Gastrocnemius medialis (tissue), 4 donors: ENCODE measurements around the gene ZBTB20. TPM values are rescaled to one million over a fixed set of nuclear protein-coding genes. Genes with fewer than 3 reads are reported as not detected.

Source experiments
- ATAC-seq, 2 donors: fragments of 150-250 bp; one replicate each; pipeline ENCODE4 v1.9.1; 2016
- DNase-seq, 2 donors: peaks; one replicate each; pipeline ENCODE4 v3.0.0-alpha.2; 2019
- H3K27ac ChIP-seq, 4 donors: fragments of 200-600 bp; sonication (generic); 1 replicate in 1 of 4; 2 replicates in 3 of 4; pipeline ENCODE4 v1.5.1; 2016 to 2018; ENCODE audit warnings: mild to moderate bottlenecking in 2 of 4, moderate library complexity in 1 of 4
- H3K27me3 ChIP-seq, 3 donors: fragments of 200-600 bp; sonication (generic) in 2 of 3; 1 replicate in 1 of 3; 2 replicates in 2 of 3; pipeline versions ENCODE4 v1.5.1 to v1.6.0; 2016 to 2019; ENCODE audit warnings: mild to moderate bottlenecking in 1 of 3, moderate library complexity in 1 of 3
- H3K36me3 ChIP-seq, 2 donors: fragments of 200-600 bp; sonication (generic) in 1 of 2; one replicate each; pipeline ENCODE4 v1.5.1; 2017 to 2018
- H3K4me1 ChIP-seq, 2 donors: fragments of 200-600 bp; sonication (generic) in 1 of 2; one replicate each; pipeline ENCODE4 v1.5.1; 2016 to 2017; ENCODE audit warnings: mild to moderate bottlenecking in 2 of 2
- H3K4me3 ChIP-seq, 4 donors: fragments of 200-600 bp; sonication (generic) in 3 of 4; 1 replicate in 1 of 4; 2 replicates in 3 of 4; pipeline ENCODE4 v1.5.1; 2016 to 2019; ENCODE audit warnings: mild to moderate bottlenecking in 2 of 4
- H3K9me3 ChIP-seq, 3 donors: fragments of 200-600 bp; sonication (generic) in 2 of 3; 1 replicate in 1 of 3; 2 replicates in 2 of 3; pipeline ENCODE4 v1.5.1; 2016 to 2019
- POLR2A ChIP-seq, 2 donors: fragments of 450-650 bp; IDR thresholded peaks; one replicate each; pipeline ENCODE4 v1.6.1; 2017; ENCODE audit warnings: antibody characterized with exemption in 2 of 2, mild to moderate bottlenecking in 2 of 2, moderate library complexity in 2 of 2
- in situ Hi-C, 4 donors: fragments of 200-750 bp; cut with MboI; loops; one replicate each; pipeline versions ENCODE4 v1.15.0 to v1.8.0; 2017; ENCODE audit warnings: low sequenced_read_pairs in 4 of 4
- intact Hi-C: fragments of 100-400 bp; cut with DNase I; formaldehyde crosslinking; loops from one replicate; pipeline ENCODE4 v1.15.1; 2023; ENCODE audit warnings: low total_unique reads
- total RNA-seq, 4 donors: library from RNA; depleted of rRNA; stranded (reverse); fragments of >200 nt; gene quantifications; one replicate each; pipeline versions ENCODE4 v1.1.0 to v1.2.3, GENCODE V29; 2016
- TF ChIP-seq, protein P1 (sequence below), 5 experiments: fragments of 450-650 bp in 3 of 5; fragments of 200-600 bp in 2 of 5; sonication (generic) in 2 of 5; IDR thresholded peaks in 4 of 5; conservative IDR thresholded peaks in 1 of 5; 1 replicate in 4 of 5; 2 replicates in 1 of 5; pipeline ENCODE4 v1.5.1; 2016 to 2019; ENCODE audit warnings: antibody characterized with exemption in 5 of 5, mild to moderate bottlenecking in 3 of 5, moderate library complexity in 3 of 5

ZBTB20 gene
- total RNA-seq, 4 donors from 2014 or later, result 47.6 to 86.5 (median 69.0) TPM

DNA sequence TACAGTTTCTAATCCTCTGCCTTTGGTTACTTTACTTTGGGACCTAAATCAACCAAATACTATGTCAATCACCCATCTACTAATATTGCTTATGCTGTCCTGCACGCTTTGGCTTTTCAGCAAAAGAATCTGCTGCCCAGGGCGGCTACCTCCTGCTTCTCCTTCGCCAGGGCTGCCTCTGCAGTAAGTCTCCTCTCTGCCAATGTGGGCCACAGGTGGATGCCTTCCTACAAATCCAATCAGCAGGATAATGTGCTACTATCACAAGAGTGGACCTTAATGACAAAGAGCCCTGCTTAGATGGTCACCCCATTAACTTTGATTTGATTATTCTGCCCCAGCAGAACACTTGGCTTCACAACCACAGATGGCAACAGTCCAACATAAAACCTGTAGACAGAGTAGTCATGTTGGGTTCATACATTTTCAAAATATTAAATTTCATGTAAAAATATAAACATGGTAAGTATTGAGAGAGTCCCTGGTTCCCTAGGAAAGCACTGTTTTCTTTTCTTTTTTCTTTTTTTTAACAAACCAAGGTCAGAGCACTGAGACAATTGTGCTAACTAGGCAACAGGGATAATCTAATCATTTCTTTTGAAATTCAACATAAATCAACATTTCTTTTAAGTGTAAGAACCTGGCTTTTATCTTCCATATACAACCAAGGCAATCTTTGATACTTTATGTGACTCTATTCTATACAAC is 298.3 kb downstream of the ZBTB20 start:
- ATAC-seq (no peak), DNase-seq (no peak)
- Histone ChIP-seq H3K27ac (peak overlapping the region; percentile 6 to 65 (median 18)), H3K27me3 (no peaks in the 10 kb centered on the region), H3K4me1 (peaks cover 33 to 34% of the 10 kb centered on the region in 2 donors), H3K36me3 (no peaks in the 10 kb centered on the region), H3K4me3 (no peak overlapping the region), H3K9me3 (no peaks in the 10 kb centered on the region)
- TF ChIP-seq, protein P1, sequence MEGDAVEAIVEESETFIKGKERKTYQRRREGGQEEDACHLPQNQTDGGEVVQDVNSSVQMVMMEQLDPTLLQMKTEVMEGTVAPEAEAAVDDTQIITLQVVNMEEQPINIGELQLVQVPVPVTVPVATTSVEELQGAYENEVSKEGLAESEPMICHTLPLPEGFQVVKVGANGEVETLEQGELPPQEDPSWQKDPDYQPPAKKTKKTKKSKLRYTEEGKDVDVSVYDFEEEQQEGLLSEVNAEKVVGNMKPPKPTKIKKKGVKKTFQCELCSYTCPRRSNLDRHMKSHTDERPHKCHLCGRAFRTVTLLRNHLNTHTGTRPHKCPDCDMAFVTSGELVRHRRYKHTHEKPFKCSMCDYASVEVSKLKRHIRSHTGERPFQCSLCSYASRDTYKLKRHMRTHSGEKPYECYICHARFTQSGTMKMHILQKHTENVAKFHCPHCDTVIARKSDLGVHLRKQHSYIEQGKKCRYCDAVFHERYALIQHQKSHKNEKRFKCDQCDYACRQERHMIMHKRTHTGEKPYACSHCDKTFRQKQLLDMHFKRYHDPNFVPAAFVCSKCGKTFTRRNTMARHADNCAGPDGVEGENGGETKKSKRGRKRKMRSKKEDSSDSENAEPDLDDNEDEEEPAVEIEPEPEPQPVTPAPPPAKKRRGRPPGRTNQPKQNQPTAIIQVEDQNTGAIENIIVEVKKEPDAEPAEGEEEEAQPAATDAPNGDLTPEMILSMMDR (IDR thresholded peaks at IDR 0.05 in 4 of 5, conservative IDR thresholded peaks at IDR 0.05 in 1 of 5), result no peak
- TF ChIP-seq POLR2A (IDR thresholded peaks at IDR 0.05), result no peak
- in situ Hi-C loops, result loop anchor here in 3 of 4 donors (25.0 kb wide), 3 partner anchors 239 to 839 kb away; no protein-coding TSS in a partner anchor
- intact Hi-C loops, result loop anchor here (5.0 kb wide), 1 partner anchor 54 kb away; no protein-coding TSS in a partner anchor

DNA sequence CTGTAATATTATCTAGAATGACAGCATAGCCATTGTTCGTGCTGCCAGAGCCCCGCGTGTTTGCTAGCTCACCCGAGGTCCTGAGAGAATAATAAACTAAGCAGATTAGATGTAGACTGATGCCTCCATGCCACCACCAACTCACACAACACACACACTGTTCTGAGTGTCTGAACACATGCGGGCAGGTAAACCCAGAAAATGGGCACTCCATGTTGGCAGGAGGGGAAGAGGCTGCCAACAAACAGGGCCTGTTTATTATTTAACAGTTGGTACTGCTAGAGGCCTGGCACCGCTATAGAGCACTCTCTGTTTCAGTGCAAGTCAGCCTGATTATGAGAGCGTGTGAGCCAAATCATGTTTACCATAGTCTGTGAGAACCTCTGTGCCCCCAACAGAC is 299.0 kb downstream of the ZBTB20 start:
- in situ Hi-C loops (loop anchor here in 3 of 4 donors (25.0 kb wide), 3 partner anchors 239 to 839 kb away; no protein-coding TSS in a partner anchor), intact Hi-C loops (loop anchor here (5.0 kb wide), 1 partner anchor 54 kb away; no protein-coding TSS in a partner anchor)
- H3K27ac ChIP-seq, result peak overlapping the region in 3 of 4 donors; percentile 7 to 65 (median 29)
- DNase-seq, result no peak
- H3K27me3 ChIP-seq, result no peaks in the 10 kb centered on the region
- peak; percentile 34 to 61 for ATAC-seq
- no peak for TF ChIP-seq POLR2A (IDR thresholded peaks at IDR 0.05)
- TF ChIP-seq, protein P1 (IDR thresholded peaks at IDR 0.05 in 4 of 5, conservative IDR thresholded peaks at IDR 0.05 in 1 of 5), result no peak
- H3K4me3 ChIP-seq, result no peak overlapping the region
- H3K4me1 ChIP-seq, result peaks cover 33 to 34% of the 10 kb centered on the region in 2 donors
- H3K36me3 ChIP-seq, result no peaks in the 10 kb centered on the region
- no peaks in the 10 kb centered on the region for H3K9me3 ChIP-seq

DNA sequence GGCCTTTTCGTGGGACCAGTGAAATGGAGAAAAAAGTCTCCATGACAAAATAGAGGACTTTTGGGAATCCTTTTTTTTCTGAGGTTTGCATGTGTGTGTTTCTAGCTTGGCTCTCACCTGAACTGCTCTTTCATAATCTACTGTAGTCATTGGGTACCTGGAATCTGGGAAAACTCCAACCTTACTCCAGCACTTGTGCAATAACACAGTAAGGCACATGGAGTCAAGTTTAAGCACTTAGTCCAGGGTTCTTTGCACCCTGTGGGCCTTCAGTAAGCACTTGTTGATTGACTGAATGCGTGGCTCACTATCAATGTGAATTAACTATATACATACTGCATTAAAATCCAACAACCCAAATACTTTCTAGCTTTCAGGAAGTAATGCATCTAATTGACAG is 299.5 kb downstream of the ZBTB20 start:
- H3K27ac ChIP-seq, result peak overlapping the region in 3 of 4 donors; percentile 7 to 65 (median 30)
- peaks cover 33 to 34% of the 10 kb centered on the region in 2 donors for H3K4me1 ChIP-seq
- no peak overlapping the region for H3K4me3 ChIP-seq
- peak in 1 of 2 donors; percentile 16 for DNase-seq
- TF ChIP-seq, protein P1 (IDR thresholded peaks at IDR 0.05 in 4 of 5, conservative IDR thresholded peaks at IDR 0.05 in 1 of 5), result no peak
- TF ChIP-seq POLR2A (IDR thresholded peaks at IDR 0.05), result no peak
- H3K27me3 ChIP-seq, result no peaks in the 10 kb centered on the region
- no peaks in the 10 kb centered on the region for H3K36me3 ChIP-seq
- in situ Hi-C loops, result loop anchor here in 3 of 4 donors (25.0 kb wide), 3 partner anchors 240 to 840 kb away; no protein-coding TSS in a partner anchor
- intact Hi-C loops, result loop anchor here (5.0 kb wide), 1 partner anchor 55 kb away; no protein-coding TSS in a partner anchor
- peak; percentile 75 to 83 for ATAC-seq
- no peaks in the 10 kb centered on the region for H3K9me3 ChIP-seq

DNA sequence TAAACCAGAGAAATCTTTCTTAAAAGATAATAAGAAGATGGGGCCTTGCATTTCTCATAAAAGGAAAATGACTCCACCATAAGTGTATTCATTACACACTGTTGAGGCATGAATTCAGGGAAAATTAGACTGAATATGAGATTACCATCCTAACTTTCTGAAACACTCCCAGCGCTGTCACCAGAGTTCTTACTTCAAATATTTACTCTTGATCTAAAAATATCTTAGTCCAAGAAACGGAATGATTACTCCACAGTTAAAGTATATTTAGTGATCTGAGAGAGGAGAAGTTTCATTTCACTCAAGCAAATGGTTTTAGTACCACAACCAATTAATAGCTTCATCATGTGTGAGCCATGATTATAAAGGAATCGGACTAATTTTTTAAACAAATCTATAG is 300.3 kb downstream of the ZBTB20 start:
- ATAC-seq (no peak), DNase-seq (no peak)
- Histone ChIP-seq H3K27me3 (no peaks in the 10 kb centered on the region), H3K27ac (peak overlapping the region; percentile 7 to 65 (median 30)), H3K4me3 (no peak overlapping the region), H3K4me1 (peaks cover 33 to 34% of the 10 kb centered on the region in 2 donors), H3K36me3 (no peaks in the 10 kb centered on the region), H3K9me3 (no peaks in the 10 kb centered on the region)
- intact Hi-C loops, result loop anchor here (5.0 kb wide), 1 partner anchor 56 kb away; no protein-coding TSS in a partner anchor
- in situ Hi-C loops, result loop anchor here in 3 of 4 donors (25.0 kb wide), 3 partner anchors 241 to 841 kb away; no protein-coding TSS in a partner anchor
- TF ChIP-seq, protein P1 (IDR thresholded peaks at IDR 0.05 in 4 of 5, conservative IDR thresholded peaks at IDR 0.05 in 1 of 5), result no peak
- no peak for TF ChIP-seq POLR2A (IDR thresholded peaks at IDR 0.05)
